ENCODE measurements around the gene MITF.

MITF gene

DNA sequence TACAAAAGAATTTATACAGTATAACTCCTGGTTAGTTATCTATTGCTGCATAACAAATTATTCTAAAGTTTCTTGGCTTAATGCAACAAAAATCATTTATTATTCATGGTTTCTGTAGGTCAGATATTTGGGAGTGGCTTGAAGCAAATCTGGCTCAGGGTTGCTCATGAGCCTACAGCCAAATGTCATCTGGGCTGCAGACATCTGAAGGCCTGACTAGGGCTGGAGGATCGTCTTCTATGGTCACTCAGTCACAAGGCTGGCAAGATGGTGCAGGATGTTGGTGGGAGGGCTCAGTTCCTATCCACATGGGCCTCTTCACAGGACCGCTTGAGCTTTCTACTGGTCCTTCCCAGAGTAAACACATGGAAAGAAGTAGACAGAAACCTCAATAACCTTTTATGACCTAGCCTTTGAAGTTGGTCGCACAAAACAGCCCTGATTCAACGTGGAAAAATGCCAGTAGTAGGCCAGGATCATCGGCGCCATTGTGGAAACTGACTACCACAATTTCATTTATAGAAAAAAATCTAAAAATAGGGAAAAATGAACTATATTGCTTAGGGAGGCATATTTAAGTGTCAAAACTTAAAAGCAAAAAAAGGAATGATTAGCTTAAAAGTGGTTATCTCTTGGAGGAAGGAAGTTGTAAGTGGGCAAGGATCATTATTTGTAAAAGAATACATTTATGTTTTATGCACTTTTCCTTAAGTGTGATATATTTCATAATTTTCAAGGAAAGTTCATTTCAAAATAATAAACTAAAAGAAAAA is 9.9 kb upstream of the MITF start:
- DNase-seq (ENCODE audit: low read depth) = no peak

GRCh38 chr3:69731080-69731479 is 8.2 kb upstream of the MITF start:
- no peak for DNase-seq (ENCODE audit: low read depth)

DNA sequence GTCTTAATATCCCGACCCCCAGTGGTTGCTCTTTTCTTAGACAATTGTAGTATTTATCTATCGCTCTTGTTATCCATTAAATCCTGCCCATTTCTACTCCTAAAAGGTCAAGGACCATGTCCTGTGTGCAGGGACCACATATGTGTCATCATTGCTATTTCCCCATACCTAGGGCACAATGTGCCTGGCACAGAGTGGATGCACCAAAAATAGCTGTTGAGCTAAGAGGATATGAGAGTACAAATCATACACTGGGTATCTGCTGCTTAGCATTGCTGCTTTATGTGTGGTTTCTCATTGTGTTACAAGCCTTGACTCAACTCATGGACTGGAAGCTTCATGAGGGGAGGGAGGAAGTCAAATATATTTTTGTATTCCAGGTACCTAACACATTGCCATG is 3.4 kb upstream of the MITF start:
- no peak for DNase-seq (ENCODE audit: low read depth)

DNA sequence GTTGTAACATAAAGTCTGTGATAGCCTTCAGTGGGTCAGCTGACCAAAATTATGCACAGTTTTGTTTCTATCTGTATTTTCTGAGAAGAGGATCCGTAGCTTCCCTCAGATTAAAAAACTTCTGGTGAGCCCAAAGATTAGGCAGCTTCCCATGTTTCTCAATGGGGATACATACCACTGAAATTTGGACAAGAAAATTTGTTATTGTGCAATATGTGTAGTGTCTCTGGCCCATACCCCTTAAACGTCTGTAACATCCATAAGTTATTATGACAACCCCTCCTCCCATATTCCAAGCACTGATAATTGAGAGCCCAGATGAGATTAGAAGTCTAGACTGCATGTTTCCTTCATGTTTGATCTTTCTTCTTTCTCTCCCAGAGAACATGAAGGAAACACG is 1.9 kb upstream of the MITF start:
- no peak for DNase-seq (ENCODE audit: low read depth)

DNA sequence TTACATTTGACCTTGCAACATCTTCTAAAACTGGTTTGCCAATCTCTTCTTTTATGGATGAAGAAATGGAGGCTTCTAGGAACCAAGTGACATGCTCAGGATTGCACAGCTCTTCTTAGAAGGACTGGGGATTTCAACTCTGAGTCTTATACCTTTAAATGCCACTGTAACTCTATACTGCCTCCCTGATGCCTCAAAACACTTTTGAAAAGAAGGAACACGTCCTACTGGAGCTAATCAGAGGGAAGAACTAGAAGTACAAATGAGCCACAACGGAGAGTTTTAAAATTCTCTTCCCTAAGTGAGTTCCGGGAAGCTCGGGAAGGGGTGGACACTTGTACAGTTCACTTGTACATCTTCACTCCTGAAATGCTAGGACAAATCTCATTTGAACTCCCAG is 949 bp upstream of the MITF start:
- no peak for DNase-seq (ENCODE audit: low read depth)

DNA sequence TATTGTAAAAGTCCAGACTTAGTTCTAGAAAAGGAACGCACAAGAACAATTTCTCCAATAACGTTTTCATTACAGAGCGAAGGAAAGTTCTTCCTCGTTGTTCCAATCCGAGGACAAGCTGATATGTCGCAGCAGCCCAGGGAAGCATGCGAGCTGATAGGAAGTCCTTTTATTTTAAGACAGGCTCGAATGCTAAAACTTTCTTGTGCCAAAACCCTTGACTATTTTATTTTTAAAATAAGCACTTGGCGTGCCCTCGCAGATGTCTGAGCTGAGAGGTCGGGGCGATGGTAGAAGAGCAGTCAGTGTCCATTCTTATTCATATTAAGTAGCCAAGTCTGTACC is 433 bp upstream of the MITF start:
- DNase-seq (ENCODE audit: low read depth) = no peak

GRCh38 chr3:69740103-69741021 is 1.1 kb downstream of the MITF start:
- DNase-seq (ENCODE audit: low read depth) = no peak

- no peak for DNase-seq (ENCODE audit: low read depth)
Measured at GRCh38 chr3:69741032-69741767, 1.9 kb downstream of the MITF start.

DNA sequence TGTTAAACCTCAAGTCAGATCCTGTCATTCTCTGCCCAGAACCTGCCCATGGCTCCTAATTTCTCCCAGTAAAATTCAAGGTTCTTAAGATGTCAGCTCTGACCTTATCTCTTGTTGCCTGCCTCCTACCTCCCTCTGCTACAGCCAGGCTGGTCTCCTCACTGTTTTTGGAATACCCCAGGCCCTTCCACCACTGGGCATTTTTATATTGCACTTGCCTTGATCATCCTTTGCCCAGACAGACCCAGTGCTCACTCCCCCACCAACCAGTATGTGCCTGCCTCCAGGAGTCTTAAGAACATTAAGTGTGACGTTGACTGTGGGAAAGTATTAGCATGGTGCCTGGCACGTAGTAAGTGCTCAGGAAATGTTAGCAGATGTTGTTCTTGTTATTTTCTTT is 3.1 kb downstream of the MITF start:
- no peak for DNase-seq (ENCODE audit: low read depth)

- DNase-seq (ENCODE audit: low read depth) = no peak
Measured at GRCh38 chr3:69743975-69744906, 5.0 kb downstream of the MITF start.

- DNase-seq (ENCODE audit: low read depth) = no peak
Measured at GRCh38 chr3:69745505-69745904, 6.2 kb downstream of the MITF start.

- no peak for DNase-seq (ENCODE audit: low read depth)
Measured at GRCh38 chr3:69746119-69746518, 6.9 kb downstream of the MITF start.

DNA sequence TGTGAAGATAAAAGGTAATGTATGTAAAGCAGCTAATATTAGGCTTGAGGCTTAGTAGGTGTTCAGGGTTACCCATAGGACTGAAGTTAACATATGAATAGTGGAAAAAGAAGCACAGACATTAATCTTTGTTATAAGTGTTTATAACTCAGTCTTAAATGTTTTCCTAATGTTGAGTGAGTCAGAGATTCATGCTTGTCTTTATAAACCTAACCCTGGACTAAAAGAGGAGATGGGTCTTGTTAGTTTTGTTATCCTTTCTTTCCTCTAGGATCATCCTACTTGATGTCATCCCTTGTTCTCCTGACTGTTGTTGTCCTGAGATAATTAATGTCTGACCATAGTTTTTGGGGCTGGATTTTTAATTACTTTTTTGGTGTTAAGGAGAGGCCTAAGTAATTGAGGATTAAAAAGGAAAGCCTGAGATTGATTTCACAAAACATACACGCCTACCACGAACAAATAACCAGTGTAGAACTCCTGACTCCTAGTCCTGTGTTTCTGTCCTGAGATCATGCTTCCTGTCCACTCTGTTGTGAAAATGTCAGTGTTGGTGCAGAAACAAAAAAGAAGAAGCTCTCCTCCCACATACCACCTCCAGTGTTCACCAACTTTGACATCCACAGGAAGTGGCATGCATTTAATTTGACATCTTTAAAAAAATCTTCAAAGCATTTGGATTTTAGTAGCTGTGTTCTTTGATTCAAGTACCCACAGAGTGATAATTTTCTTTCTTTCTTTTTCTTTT is 8.4 kb downstream of the MITF start:
- no peak for DNase-seq (ENCODE audit: low read depth)

- DNase-seq (ENCODE audit: low read depth) = no peak
Measured at GRCh38 chr3:69748503-69748902, 9.2 kb downstream of the MITF start.

- DNase-seq (ENCODE audit: low read depth) = no peak
Measured at GRCh38 chr3:69749461-69749860, 10.2 kb downstream of the MITF start.

GRCh38 chr3:69750549-69750948 is 11.3 kb downstream of the MITF start:
- no peak for DNase-seq (ENCODE audit: low read depth)

DNA sequence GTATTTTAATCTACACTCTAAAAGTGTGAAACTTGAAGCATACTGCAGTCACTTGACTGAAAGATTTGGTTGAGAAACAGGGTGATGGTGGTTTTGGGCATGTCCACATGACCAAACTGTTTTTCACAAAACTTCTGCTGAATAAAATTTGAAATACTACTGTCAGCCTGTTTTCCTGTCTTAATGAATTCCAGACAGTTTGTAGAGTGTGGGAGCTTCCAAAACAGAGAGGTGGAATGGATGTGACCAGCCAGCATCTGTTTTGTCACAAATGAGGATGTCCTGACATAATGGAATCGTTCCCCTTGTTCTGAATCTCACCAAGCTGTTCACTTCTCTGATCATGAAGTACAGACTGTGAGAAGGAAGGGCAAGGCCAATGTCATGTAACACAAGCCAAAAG is 11.8 kb downstream of the MITF start:
- DNase-seq (ENCODE audit: low read depth) = no peak

DNA sequence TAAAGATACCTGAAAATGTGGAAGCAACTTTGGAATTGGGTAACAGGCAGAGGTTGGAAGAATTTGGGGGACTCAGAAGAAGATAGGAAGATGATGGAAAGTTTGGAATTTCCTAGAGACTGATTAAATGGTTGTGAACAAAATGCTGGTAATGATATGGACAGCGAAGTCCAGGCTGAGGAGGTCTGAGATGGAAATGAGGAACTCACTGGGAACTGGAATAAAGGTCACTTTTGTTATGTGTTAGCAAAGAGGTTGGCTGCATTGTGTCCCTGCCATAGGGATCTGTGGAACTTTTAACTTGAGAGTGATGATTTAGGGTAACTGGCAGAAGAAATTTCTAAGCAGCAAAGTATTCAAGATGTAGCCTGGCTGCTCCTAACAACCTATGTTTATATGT is 13.0 kb downstream of the MITF start:
- DNase-seq (ENCODE audit: low read depth) = no peak

GRCh38 chr3:69753179-69753775 is 14.0 kb downstream of the MITF start:
- DNase-seq (ENCODE audit: low read depth) = no peak

DNA sequence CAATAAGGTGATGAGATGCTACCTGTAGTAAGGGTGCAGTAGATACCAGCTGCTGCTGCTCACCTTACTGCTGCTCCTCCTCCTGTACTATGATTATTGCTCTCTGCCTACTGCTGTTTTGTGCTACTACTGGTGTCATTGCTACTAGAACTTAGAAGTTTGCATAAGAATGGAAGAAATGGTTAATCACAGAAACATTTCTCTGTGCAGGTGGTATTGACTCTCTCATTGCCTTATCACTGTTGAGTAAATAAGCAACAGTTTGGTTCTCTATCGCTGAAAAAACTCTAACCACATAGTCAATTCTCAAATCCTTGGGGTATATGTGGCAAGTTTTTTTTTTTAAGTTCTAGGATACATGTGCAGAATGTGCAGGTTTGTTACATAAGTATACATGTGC is 16.5 kb downstream of the MITF start:
- no peak for DNase-seq (ENCODE audit: low read depth)

Measured in activated T-cell treated with anti-CD3 and anti-CD28 coated beads for 1 hour (primary cell).